ENCODE data around the gene RNF125. TPM values are rescaled to one million over a fixed set of nuclear protein-coding genes. Genes with fewer than 3 reads are reported as not detected.

The RNF125 gene
- polyA plus RNA-seq, 1 of the 3 experiments (the other 2 are of a cell fraction): 0.05 TPM

DNA sequence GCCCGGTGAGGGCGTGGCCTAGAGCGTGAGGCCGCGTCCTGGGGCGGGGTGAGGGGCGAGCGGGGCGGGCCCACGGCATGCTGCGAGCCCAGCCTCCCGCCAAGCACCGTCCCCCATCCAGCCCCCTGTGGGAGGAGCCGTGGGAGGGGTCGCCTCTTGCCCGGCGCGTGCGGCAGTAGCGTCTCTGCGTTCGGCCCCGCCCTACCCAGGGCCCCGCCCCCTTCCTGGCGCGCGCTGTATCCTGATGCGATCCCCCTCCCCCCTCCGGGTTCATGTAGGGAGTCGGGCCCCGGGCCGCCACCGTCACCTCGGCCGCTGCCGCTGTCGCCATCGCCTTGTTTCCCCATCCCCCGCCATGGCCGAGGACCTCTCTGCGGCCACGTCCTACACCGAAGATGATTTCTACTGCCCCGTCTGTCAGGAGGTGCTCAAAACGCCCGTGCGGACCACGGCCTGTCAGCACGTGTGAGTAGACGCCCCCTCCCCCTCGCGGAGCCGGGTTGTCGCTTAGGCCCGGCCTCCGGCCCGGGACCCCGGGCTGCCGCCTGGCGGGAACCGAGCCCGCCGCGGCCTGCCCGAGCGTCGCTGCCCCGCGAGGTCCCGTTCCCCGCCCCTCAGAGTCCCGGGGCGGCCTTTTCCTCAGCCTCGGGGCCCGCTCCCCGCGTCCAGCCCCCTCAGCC is 73.9 kb downstream of the RNF125 start (continued):
- TF ChIP-seq, protein P1, sequence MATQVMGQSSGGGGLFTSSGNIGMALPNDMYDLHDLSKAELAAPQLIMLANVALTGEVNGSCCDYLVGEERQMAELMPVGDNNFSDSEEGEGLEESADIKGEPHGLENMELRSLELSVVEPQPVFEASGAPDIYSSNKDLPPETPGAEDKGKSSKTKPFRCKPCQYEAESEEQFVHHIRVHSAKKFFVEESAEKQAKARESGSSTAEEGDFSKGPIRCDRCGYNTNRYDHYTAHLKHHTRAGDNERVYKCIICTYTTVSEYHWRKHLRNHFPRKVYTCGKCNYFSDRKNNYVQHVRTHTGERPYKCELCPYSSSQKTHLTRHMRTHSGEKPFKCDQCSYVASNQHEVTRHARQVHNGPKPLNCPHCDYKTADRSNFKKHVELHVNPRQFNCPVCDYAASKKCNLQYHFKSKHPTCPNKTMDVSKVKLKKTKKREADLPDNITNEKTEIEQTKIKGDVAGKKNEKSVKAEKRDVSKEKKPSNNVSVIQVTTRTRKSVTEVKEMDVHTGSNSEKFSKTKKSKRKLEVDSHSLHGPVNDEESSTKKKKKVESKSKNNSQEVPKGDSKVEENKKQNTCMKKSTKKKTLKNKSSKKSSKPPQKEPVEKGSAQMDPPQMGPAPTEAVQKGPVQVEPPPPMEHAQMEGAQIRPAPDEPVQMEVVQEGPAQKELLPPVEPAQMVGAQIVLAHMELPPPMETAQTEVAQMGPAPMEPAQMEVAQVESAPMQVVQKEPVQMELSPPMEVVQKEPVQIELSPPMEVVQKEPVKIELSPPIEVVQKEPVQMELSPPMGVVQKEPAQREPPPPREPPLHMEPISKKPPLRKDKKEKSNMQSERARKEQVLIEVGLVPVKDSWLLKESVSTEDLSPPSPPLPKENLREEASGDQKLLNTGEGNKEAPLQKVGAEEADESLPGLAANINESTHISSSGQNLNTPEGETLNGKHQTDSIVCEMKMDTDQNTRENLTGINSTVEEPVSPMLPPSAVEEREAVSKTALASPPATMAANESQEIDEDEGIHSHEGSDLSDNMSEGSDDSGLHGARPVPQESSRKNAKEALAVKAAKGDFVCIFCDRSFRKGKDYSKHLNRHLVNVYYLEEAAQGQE (IDR thresholded peaks at IDR 0.05; ENCODE audit: low read depth, low read length): no peak
- TF ChIP-seq POLR2AphosphoS5 (IDR thresholded peaks at IDR 0.05; ENCODE audit: low read depth, low read length) (peak; percentile 41; the same call in 1 of the 2 replicates), CTCF (IDR thresholded peaks at IDR 0.05) (no peak), SIN3A (IDR thresholded peaks at IDR 0.05; ENCODE audit: borderline replicate concordance, low read depth, low read length) (peak; percentile 55; the same call in 1 of the 2 replicates), TAF1 (IDR thresholded peaks at IDR 0.05; ENCODE audit: borderline replicate concordance, low read depth, low read length) (0 out of 2 replicates have a peak, but pooled peaks have one; percentile 26), NRF1 (IDR thresholded peaks at IDR 0.05; ENCODE audit: low read depth, low read length) (peak; percentile 47; the same call in 1 of the 2 replicates)

GRCh38 chr18:32093102-32093511 is 74.5 kb downstream of the RNF125 start:
- ChIA-PET CTCF (interaction anchor here (1.3 kb wide), 1 partner anchor 12 kb away, joined by 4 read pairs; no protein-coding TSS in a partner anchor), POLR2A (interaction anchor here (0.9 kb wide), 1 partner anchor 38 kb away, joined by 3 read pairs; no protein-coding TSS in a partner anchor)
- H3K36me3 ChIP-seq (replicated peaks in 1 of 2; ENCODE audit: control insufficient read depth in 1 of 2, insufficient read depth in 2 of 2, low read length in 1 of 2): peaks cover 3 to 8% of the 10 kb centered on the region in 2 experiments
- peaks cover 17% of the 10 kb centered on the region for H3F3A ChIP-seq (replicated peaks; ENCODE audit: insufficient read depth)
- H3K4me3 ChIP-seq (ENCODE audit: low read depth in 2 of 2, low read length in 1 of 2): peak overlapping the region; percentile 82 to 95
- H3K9ac ChIP-seq: peak overlapping the region; percentile 92
- no peaks in the 10 kb centered on the region for H3K27me3 ChIP-seq (ENCODE audit: insufficient read depth)
- peak overlapping the region; percentile 74 for H2AFZ ChIP-seq (ENCODE audit: low read depth)
- H3K79me2 ChIP-seq (ENCODE audit: insufficient read depth): peaks cover 55% of the 10 kb centered on the region
- TF ChIP-seq TEAD4 (IDR thresholded peaks at IDR 0.05; ENCODE audit: borderline replicate concordance, insufficient read depth) (no peak), NRF1 (IDR thresholded peaks at IDR 0.05; ENCODE audit: low read depth, low read length) (no peak), USF2 (IDR thresholded peaks at IDR 0.05; ENCODE audit: borderline replicate concordance, low read depth, low read length) (no peak), RFX5 (IDR thresholded peaks at IDR 0.05; ENCODE audit: low read length) (no peak), RAD21 (IDR thresholded peaks at IDR 0.05; ENCODE audit: low read length) (no peak), CTCF (IDR thresholded peaks at IDR 0.05) (no peak), GATA2 (CRISPR knock-in tag; IDR thresholded peaks at IDR 0.05) (no peak), FOXJ3 (CRISPR knock-in tag; IDR thresholded peaks at IDR 0.05) (no peak), SMC3 (IDR thresholded peaks at IDR 0.05; ENCODE audit: low read depth, low read length) (no peak), FOXM1 (IDR thresholded peaks at IDR 0.05; ENCODE audit: low read depth) (no peak), MEF2A (IDR thresholded peaks at IDR 0.05; ENCODE audit: borderline replicate concordance, low read depth) (no peak)
- TF ChIP-seq, protein P1 (IDR thresholded peaks at IDR 0.05; ENCODE audit: low read depth, low read length): no peak
- H3K27ac ChIP-seq (ENCODE audit: low read depth in 2 of 2, low read length in 1 of 2): peak overlapping the region; percentile 80 to 88
- no peak for DNase-seq
- peak overlapping the region; percentile 99 for H3K4me2 ChIP-seq
- peaks cover 5 to 9% of the 10 kb centered on the region in 2 experiments; a peak in 3 of 4 replicates for H3K4me1 ChIP-seq (ENCODE audit: control insufficient read depth in 1 of 2, insufficient read depth in 2 of 2, low read depth in 1 of 2, low read length in 1 of 2)
- 5% methylated on average over 14 of the region's 32 CpGs for WGBS (ENCODE audit: low lambda C conversion rate)
- H3K9me3 ChIP-seq: no peaks in the 10 kb centered on the region
- peaks cover 11% of the 10 kb centered on the region for H4K20me1 ChIP-seq (ENCODE audit: insufficient read depth)
- no peaks in the 10 kb centered on the region for H3K9me2 ChIP-seq
